H54 (cell line): ENCODE measurements around the gene CACUL1.
"Not testable (repeated sequence)": the region's sequence is repeated elsewhere in the genome, so short reads cannot be mapped to it uniquely, and the experiment has no call there.

ENCODE experiments used
- DNase-seq: peaks from one replicate; pipeline ENCODE4 v3.0.0; 2011; ENCODE audit warnings: low spot score, mixed read lengths; ENCODE audit not compliant: insufficient read length
- FAIRE-seq: peaks from 3 replicates; lab custom pipeline; 2011; peaks lifted over from hg19 to GRCh38; lab: Jason Lieb, UNC
- POLR2A ChIP-seq: IDR thresholded peaks from 2 replicates; pipeline ENCODE4 v1.6.1; 2011; ENCODE audit warnings: low read depth, mild to moderate bottlenecking, low read length

The CACUL1 gene

DNA sequence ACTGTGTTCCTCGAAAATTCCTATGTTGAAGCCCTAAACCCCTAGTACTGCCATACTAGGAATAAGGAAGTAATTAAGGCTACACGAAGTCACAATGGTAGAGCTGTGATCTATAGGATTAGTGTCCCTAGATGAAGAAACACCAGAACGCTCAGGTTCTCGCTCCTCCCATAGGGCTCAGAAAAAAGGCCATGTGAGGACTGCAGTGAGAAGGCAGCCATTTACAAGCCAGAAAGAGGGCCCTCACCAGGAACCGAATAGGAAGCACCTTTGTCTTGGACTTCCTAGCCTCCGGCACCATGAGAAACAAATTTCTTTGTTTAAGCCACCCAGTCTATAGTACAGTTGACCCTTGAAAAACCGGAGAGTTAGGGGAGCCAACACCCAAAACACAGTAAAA, 46.2 kb downstream of the CACUL1 start:
- DNase-seq (no peak), FAIRE-seq (no peak)
- no peak for TF ChIP-seq POLR2A

DNA sequence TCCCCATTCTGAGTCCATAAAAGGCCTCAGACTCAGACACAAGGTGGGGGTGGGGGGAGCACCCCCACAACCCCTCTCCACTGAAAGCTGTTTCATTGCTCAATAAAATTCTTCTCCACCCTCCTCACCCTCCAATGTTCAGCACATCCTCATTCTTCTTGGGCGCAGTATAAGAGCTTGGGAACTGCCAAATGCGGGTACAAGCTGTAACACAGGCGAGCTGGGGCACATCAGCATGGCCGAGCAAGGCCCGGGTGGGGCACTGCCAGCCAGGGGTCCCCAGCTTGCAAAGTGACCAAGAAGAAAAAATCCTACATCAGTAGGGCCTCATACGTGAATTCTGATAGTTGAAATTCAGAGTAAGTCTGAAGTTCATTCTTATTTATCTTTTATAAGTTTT, 50.1 kb downstream of the CACUL1 start:
- DNase-seq (no peak), FAIRE-seq (no peak)
- TF ChIP-seq POLR2A, result no peak

DNA sequence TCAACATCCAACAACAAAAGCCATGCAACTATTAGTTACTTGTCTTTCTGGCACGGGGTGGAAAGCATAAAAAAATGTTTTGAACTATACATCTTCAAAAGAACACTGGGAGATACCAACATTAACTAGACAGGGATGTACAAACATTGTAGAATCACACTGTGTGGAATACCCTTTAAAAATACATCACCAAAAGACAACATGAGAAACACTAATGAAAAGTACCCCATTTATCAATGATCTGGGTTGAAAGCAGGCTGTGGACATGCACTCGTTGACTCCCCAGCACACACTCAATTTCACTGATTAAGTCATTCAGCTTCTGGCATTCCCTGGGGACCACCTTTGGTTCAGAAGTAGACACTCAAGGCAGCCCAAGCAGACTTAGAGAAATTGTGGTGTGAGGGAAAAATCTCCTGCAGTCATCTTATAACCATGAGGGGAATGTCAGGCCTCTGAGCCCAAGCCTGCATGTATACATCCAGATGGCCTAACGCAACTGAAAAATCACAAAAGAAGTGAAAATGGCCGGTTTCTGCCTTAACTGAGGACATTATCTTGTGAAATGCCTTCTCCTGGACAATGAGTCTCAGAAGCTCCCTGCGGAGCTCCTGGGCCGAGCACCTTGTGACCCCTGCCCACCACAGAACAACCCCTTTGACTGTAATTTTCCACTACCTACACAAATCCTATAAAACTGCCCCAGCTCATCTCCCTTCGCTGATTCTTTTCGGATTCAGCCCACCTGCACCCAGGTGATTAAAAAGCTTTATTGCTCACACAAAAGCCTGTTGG, 53.0 kb downstream of the CACUL1 start:
- DNase-seq, result no peak
- no peak for TF ChIP-seq POLR2A
- no peak for FAIRE-seq

- no peak for TF ChIP-seq POLR2A
- DNase-seq (peak; percentile 75), FAIRE-seq (peak; percentile 100)
Observed at GRCh38 chr10:118698421-118698820, 56.3 kb downstream of the CACUL1 start.

DNA sequence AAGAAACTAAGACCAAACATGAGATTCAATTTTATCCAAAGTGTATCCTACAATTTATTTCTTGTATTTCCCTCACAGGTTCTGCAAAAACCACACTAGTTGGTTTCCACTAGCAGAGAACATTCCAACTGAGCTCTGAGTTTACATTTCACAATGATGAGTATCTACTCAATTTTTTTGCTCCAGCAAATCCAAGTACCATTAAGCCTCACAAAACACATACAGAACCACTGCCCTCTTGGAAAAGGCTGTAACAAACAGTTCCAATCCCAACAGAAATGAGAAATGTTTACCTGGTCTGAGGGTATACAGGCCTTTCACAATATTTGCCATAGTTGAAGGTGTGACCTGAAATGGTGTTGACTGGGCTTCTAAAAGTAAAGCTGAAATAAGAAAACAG, 59.9 kb downstream of the CACUL1 start:
- FAIRE-seq, result no peak
- TF ChIP-seq POLR2A, result no peak
- no peak for DNase-seq

DNA sequence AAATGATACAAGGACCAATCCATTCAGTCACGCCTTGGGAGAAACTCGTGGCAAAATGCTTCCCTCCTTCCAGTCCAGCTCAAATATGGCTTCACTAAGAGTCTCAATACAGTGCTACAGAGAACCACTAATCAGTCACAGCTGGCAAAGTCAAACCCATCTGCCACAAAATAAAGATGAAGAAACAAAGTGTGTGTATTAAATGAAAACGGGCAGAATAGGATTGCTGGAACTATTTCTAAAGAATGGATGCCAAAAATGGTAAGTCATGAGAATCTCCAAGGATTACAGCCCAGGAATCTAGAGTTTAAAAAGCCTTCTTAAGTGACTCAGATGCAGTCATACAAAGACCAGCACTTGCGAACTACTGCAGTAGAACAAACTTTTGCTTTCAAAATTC, 61.9 kb downstream of the CACUL1 start:
- FAIRE-seq (peak; percentile 88), DNase-seq (peak; percentile 31)
- no peak for TF ChIP-seq POLR2A

DNA sequence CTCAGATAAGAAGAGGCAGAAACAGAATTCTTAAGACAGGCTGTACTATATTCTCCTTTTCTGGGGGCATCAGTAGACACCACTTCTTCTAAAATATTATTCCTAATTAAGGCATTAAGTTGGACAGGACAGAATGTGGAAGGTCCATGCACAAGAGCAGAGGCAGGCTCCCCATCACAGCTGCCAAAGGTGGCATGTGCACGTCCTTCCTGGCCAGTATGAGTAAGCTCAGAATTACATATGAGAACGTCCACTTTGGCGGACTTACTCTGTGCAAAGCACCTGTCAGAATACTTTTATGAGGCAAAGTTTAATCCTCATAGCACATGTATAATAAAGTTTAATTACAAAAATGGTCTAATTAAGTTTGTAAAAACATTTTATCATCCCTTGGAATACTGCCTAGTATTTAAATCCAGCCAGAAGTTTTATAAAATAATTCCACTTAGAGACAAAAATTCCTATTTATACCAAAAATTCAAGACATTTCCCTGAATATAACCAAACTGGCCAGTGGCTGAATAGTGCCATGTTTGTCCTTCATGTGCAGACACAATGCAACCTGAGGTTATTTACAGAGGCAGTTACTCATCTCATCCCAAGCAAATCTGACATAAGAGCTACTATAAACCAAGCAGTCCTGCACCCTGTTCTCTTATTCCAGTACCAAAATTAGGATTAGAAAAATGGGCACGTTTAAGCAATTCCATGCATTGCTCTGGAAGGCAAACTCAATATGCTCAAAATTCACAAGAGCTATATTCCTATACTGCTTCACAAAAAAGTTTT, 65.5 kb downstream of the CACUL1 start:
- DNase-seq (no peak), FAIRE-seq (no peak)
- TF ChIP-seq POLR2A, result no peak

DNA sequence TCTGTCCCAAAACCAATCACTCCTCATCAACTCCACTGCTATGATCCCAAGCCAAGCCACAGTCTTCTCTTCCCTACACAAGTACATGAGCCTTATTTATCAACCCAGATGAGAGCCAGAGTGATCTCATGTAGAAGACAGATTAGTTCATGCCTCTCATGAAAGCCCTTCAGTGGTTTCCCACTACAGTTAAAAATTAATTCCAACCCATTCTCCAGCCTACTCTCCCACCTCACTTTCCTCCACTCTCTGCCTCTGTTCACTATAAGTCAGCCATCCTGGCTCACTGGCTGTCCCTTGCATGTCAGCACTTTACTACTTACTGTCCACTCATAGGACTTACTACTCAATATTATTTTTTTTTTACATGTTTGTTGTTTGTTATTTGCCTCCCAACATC, 67.3 kb downstream of the CACUL1 start:
- TF ChIP-seq POLR2A, result no peak
- DNase-seq (no peak), FAIRE-seq (no peak)

DNA sequence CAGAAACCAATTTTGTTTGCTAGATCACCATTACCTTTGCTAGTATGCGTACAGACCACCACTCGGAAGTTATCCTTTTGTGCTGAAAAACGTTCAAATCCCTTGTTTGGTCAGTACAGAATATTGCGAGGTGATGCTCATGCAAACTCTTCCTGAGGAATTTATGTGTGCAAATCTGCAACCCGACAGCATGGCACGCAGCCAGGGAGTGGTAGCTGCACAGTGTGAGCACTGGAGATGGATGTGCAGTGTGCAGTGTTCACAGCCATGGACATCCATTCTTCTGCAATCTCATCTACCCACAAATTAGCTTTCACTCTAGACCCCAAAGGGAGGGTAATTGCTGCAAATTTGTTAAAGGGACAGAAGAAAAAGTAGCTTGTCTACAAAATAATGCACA, 72.2 kb downstream of the CACUL1 start:
- DNase-seq (no peak), FAIRE-seq (no peak)
- no peak for TF ChIP-seq POLR2A

DNA sequence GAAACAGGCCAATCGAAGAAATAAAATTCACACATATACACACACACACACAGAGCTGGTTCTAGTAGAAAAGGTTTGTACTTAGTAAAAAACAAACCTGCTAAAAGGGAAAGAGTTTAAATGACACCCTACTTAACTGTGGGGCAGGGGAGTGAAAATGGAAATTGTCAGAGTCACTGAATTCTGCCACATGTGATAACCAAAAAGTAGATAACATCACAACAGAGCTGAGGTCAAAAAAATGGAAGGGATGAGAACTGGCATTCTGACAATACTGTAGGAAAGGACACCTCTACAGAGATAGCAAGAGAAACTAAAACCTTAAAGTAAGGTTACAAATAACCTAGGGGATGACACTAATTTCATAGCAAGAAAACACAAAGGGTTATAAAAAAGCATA, 74.6 kb downstream of the CACUL1 start:
- FAIRE-seq, result no peak
- no peak for TF ChIP-seq POLR2A

GRCh38 chr10:118674226-118674919, 80.4 kb downstream of the CACUL1 start:
- TF ChIP-seq POLR2A, result no peak
- no peak for FAIRE-seq

More for the DNA sequence above, 74.6 kb downstream of the CACUL1 start:
- DNase-seq, result no peak

GRCh38 chr10:118672766-118673715, 81.7 kb downstream of the CACUL1 start:
- TF ChIP-seq POLR2A, result no peak
- DNase-seq (no peak), FAIRE-seq (no peak)

More at GRCh38 chr10:118674226-118674919, 80.4 kb downstream of the CACUL1 start:
- DNase-seq, result no peak

DNA sequence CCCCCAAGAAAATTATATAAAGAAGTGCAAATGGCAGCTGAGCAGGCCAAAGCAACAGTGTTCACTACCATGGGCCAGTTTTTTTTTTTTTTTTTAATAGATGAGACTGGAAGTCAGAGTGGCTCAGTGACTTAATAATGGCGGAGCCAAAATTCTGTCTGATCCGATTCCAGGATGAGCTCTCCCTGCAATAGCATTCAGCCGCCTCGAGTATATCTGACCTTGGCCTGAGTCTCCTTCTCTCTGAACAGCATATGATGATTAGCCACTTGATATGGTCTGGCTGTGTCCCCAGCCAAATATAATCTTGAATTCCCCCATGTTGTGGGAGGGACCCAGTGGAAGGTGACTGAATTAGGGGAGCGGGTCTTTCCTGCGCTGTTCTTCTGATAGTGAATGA, 82.6 kb downstream of the CACUL1 start:
- TF ChIP-seq POLR2A, result no peak
- no peak for DNase-seq
- FAIRE-seq, result no peak

- not testable (repeated sequence) for DNase-seq, FAIRE-seq
Observed at GRCh38 chr10:118671221-118671620, 83.5 kb downstream of the CACUL1 start.
